ENCODE data around the gene WNT2B.

GRCh38 chr1:112477550-112477949 lies 31.2 kb upstream of the WNT2B start:
- TF ChIP-seq CTCF (IDR thresholded peaks at IDR 0.05; ENCODE audit: extremely low read depth in 1 of 2, insufficient read depth in 1 of 2, low read depth in 1 of 2, low read length in 2 of 2) (no peak), MAX (IDR thresholded peaks at IDR 0.05; ENCODE audit: insufficient read depth, insufficient read length) (no peak), POLR2AphosphoS5 (IDR thresholded peaks at IDR 0.05; ENCODE audit: insufficient read depth, low read depth, low read length) (no peak), EZH2 (IDR thresholded peaks at IDR 0.05; ENCODE audit: borderline replicate concordance, low read depth, low read length, severe bottlenecking) (no peak)
